Colonic mucosa (tissue), 4 donors: ENCODE data around the gene TBC1D19. TPM values are rescaled to one million over a fixed set of nuclear protein-coding genes. Genes with fewer than 3 reads are reported as not detected.

Source experiments
- DNase-seq: peaks from one replicate; pipeline ENCODE4 v3.0.0-alpha.2; 2020
- H3K27ac ChIP-seq: fragments of 200-600 bp; one replicate; pipeline ENCODE4 v1.8.0; 2021
- H3K27me3 ChIP-seq: fragments of 200-600 bp; one replicate; pipeline ENCODE4 v1.8.0; 2021
- H3K36me3 ChIP-seq: fragments of 200-600 bp; one replicate; pipeline ENCODE4 v1.8.0; 2021
- H3K4me1 ChIP-seq: fragments of 200-600 bp; one replicate; pipeline ENCODE4 v1.8.0; 2021; ENCODE audit warnings: mild to moderate bottlenecking
- H3K4me3 ChIP-seq: fragments of 200-600 bp; one replicate; pipeline ENCODE4 v1.8.0; 2021
- H3K9ac ChIP-seq, 2 donors: one replicate each; pipeline ENCODE4 v1.7.0; 2013; ENCODE audit warnings: control low read depth in 2 of 2, low read depth in 2 of 2, low read length in 2 of 2
- H3K9me3 ChIP-seq: fragments of 200-600 bp; one replicate; pipeline ENCODE4 v1.8.0; 2021
- CTCF ChIP-seq: fragments of 200-600 bp; IDR thresholded peaks from one replicate; pipeline ENCODE4 v1.8.0; 2022; ENCODE audit warnings: antibody characterized with exemption, mild to moderate bottlenecking
- intact Hi-C: fragments of 100-400 bp; cut with DNase I; formaldehyde crosslinking; loops from one replicate; pipeline ENCODE4 v1.14.1; 2022
- total RNA-seq, 2 donors: library from RNA; stranded (reverse); fragmentation: NEBNext Ultra II Directional in 1 of 2; extraction: Animal tissue kit (Norgen Biotek cat#: 25700) in 1 of 2; gene quantifications; one replicate each; pipeline ENCODE4 v1.2.1, GENCODE V29; 2021
- donor health status: healthy.
- donor health status: DM: no; HTN: no; CAD: no.
- donor health status: DM: no; HTN: no; CAD: no.

TBC1D19 gene
- total RNA-seq, 2 donors from 2014 or later: 2.6 to 4.0 TPM

GRCh38 chr4:26558166-26558895 lies 25.6 kb upstream of the TBC1D19 start:
- Histone ChIP-seq H3K4me1 (no peaks in the 10 kb centered on the region), H3K9me3 (no peaks in the 10 kb centered on the region), H3K27ac (no peak overlapping the region), H3K4me3 (no peak overlapping the region), H3K9ac (no peak overlapping the region), H3K27me3 (no peaks in the 10 kb centered on the region), H3K36me3 (no peaks in the 10 kb centered on the region)
- intact Hi-C loops: no loop called here
- DNase-seq: no peak
- TF ChIP-seq CTCF: no peak

- intact Hi-C loops: no loop called here
- H3K9me3 ChIP-seq: no peaks in the 10 kb centered on the region
- no peak overlapping the region for H3K27ac ChIP-seq
- no peak for DNase-seq
- TF ChIP-seq CTCF: no peak
- no peaks in the 10 kb centered on the region for H3K27me3 ChIP-seq
- H3K9ac ChIP-seq: no peak overlapping the region
- H3K4me3 ChIP-seq: no peak overlapping the region
- H3K36me3 ChIP-seq: no peaks in the 10 kb centered on the region
- H3K4me1 ChIP-seq: no peaks in the 10 kb centered on the region
Observed at GRCh38 chr4:26566133-26566532, 17.8 kb upstream of the TBC1D19 start.

DNA sequence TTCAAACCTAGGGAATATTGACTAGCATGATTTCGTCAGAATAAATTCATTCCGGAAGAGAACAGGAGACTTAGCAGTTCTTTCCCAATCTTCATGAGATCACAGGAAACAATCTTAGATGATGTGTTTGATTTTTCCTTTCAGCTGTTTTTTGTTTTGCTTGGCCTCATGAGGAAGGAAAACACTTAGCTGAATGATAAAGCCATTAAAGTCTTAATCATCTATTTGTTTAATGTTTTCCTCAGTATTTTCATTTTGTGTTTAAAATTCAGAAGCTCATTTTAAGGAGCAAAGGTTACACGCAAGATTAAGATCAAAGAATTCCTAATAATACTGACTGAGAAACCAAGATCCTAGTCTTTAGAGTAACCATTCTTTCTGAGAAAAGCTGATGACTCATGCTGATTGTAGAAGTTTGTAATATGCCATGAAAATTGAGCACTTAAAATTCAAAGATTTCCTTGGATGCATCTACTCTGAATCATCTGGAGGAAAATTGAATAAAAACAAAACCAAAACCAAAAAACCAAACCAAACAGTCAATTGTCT lies 15.4 kb upstream of the TBC1D19 start:
- Histone ChIP-seq H3K9me3 (no peaks in the 10 kb centered on the region), H3K4me1 (no peaks in the 10 kb centered on the region), H3K9ac (no peak overlapping the region), H3K27me3 (no peaks in the 10 kb centered on the region), H3K27ac (no peak overlapping the region), H3K36me3 (no peaks in the 10 kb centered on the region), H3K4me3 (no peak overlapping the region)
- intact Hi-C loops: no loop called here
- TF ChIP-seq CTCF: no peak
- no peak for DNase-seq

DNA sequence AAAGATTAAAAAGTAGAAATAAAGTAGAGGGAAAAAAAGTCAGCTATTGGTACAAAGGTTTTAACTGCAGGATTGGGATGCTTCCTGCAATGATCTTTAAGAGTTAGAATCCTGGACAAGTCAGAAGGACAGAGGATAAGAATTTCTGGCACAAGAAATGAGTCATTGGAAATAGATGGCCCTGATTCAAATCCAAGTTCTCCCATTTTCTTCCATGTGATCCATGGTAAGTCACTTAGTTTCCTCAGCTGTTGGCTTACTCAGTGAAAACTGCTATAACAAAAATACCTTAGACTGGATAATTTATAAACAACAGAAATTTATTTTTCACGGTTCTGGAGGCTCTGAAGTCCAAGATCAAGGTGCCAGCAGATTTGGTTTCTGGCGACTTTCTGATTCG lies 13.3 kb upstream of the TBC1D19 start:
- DNase-seq: no peak
- H3K36me3 ChIP-seq: no peaks in the 10 kb centered on the region
- H3K4me3 ChIP-seq: no peak overlapping the region
- no peak overlapping the region for H3K27ac ChIP-seq
- H3K9me3 ChIP-seq: no peaks in the 10 kb centered on the region
- intact Hi-C loops: no loop called here
- no peak for TF ChIP-seq CTCF
- no peak overlapping the region for H3K9ac ChIP-seq
- no peaks in the 10 kb centered on the region for H3K27me3 ChIP-seq
- H3K4me1 ChIP-seq: no peaks in the 10 kb centered on the region

GRCh38 chr4:26573389-26573794 lies 10.5 kb upstream of the TBC1D19 start:
- Histone ChIP-seq H3K4me1 (no peaks in the 10 kb centered on the region), H3K36me3 (no peaks in the 10 kb centered on the region), H3K9me3 (no peaks in the 10 kb centered on the region), H3K9ac (no peak overlapping the region), H3K27me3 (no peaks in the 10 kb centered on the region), H3K27ac (no peak overlapping the region), H3K4me3 (no peak overlapping the region)
- DNase-seq: no peak
- no peak for TF ChIP-seq CTCF
- intact Hi-C loops: no loop called here
